ENCODE results near the gene TCTN1.
"Not testable (repeated sequence)": the region's sequence is repeated elsewhere in the genome, so short reads cannot be mapped to it uniquely, and the experiment has no call there.

GRCh38 chr12:110587102-110587501 lies 26.8 kb upstream of the TCTN1 start:
- TF ChIP-seq CTCF (conservative IDR thresholded peaks at IDR 0.05 in 1 of 2, IDR thresholded peaks at IDR 0.05 in 1 of 2; ENCODE audit: extremely low read depth in 1 of 2, insufficient read depth in 1 of 2, low read depth in 1 of 2, low read length in 2 of 2); EZH2 (IDR thresholded peaks at IDR 0.05; ENCODE audit: borderline replicate concordance, low read length): not testable (repeated sequence)

Measured in mammary epithelial cell (primary cell).